HepG2 (cell line): ENCODE data around the gene PRR5L. TPM values are rescaled to one million over a fixed set of nuclear protein-coding genes. Genes with fewer than 3 reads are reported as not detected.

Experiments
- ATAC-seq: fragments of 200-7000 bp; cut with Tn5 transposase; 3 replicates; pipeline ENCODE4 v1.9.1; 2020; ENCODE audit warnings: mild to moderate bottlenecking, moderate library complexity
- BruUV-seq: library from RNA; stranded (reverse); fragments of 400-500 nt; replicated peaks from 2 replicates; lab custom pipeline; 2021; lab: Mats Ljungman, UMichigan
- CTCF ChIA-PET: fragments of 300-600 bp; formaldehyde crosslinking; extraction: SDS; loops from one replicate; lab custom pipeline; 2021; ENCODE audit warnings: low total read pairs, inconsistent platforms, low intra/inter-chr PET ratio; lab: Yijun Ruan, JAX
- POLR2A ChIA-PET: fragments of 350-600 bp; sonication (Branson Sonifier 250); formaldehyde crosslinking; loops from one replicate; lab custom pipeline; 2020; ENCODE audit warnings: antibody characterized with exemption, inconsistent platforms; lab: Yijun Ruan, JAX
- DNase-seq: peaks from one replicate; pipeline ENCODE4 v3.0.0-alpha.2; 2015; ENCODE audit warnings: low spot score
- FAIRE-seq: peaks from 3 replicates; lab custom pipeline; 2011; peaks lifted over from hg19 to GRCh38; lab: Jason Lieb, UNC
- H2AFZ ChIP-seq: one replicate; pipeline ENCODE4 v1.6.1; 2011; ENCODE audit warnings: low read length, inconsistent platforms
- H3K27ac ChIP-seq: fragments of 300-600 bp; 3 replicates; pipeline ENCODE4 v1.8.0; 2011; ENCODE audit warnings: mixed run types, mild to moderate bottlenecking, mixed read lengths, low read length, inconsistent platforms; ENCODE audit not compliant: insufficient read depth; ENCODE audit errors: extremely low read length
- H3K27me3 ChIP-seq, 2 experiments: fragments of 200-600 bp in 1 of 2; 2 replicates in 1 of 2; 3 replicates in 1 of 2; pipeline versions ENCODE4 v1.6.0 to v1.8.0; 2011; ENCODE audit warnings: low read length in 2 of 2, mild to moderate bottlenecking in 2 of 2, moderate library complexity in 2 of 2, inconsistent platforms in 1 of 2; ENCODE audit not compliant: insufficient read depth in 2 of 2, control insufficient read depth in 1 of 2
- H3K36me3 ChIP-seq, 2 experiments: fragments of 200-600 bp in 1 of 2; replicated peaks in 1 of 2; 2 replicates in 1 of 2; 3 replicates in 1 of 2; pipeline versions ENCODE4 v1.5.1 to v1.8.0; 2011; ENCODE audit warnings: low read length in 2 of 2, inconsistent platforms in 1 of 2; ENCODE audit not compliant: insufficient read depth in 2 of 2, control insufficient read depth in 1 of 2
- H3K4me1 ChIP-seq: 2 replicates; pipeline ENCODE4 v1.5.1; 2012; ENCODE audit warnings: low read length, inconsistent platforms; ENCODE audit not compliant: insufficient read depth
- H3K4me2 ChIP-seq: 2 replicates; pipeline ENCODE4 v1.6.0; 2011; ENCODE audit warnings: low read depth, low read length, inconsistent platforms
- H3K4me3 ChIP-seq, 3 experiments: fragments of 200-600 bp in 1 of 3; sonication (generic), shearing (Covaris generic) in 1 of 3; replicated peaks in 1 of 3; 2 replicates each; pipeline ENCODE4 v1.5.1; 2011 to 2016; ENCODE audit warnings: low read length in 3 of 3, inconsistent platforms in 2 of 3, low read depth in 2 of 3, mild to moderate bottlenecking in 2 of 3, control low read depth in 1 of 3, mixed read lengths in 1 of 3; ENCODE audit not compliant: insufficient read depth in 1 of 3
- H3K79me2 ChIP-seq: one replicate; pipeline ENCODE4 v1.6.1; 2011; ENCODE audit warnings: low read length, inconsistent platforms; ENCODE audit not compliant: insufficient read depth
- H3K9ac ChIP-seq: 2 replicates; pipeline ENCODE4 v1.6.0; 2011; ENCODE audit warnings: mild to moderate bottlenecking, low read depth, low read length, inconsistent platforms; ENCODE audit not compliant: insufficient read depth
- H3K9me3 ChIP-seq: 2 replicates; pipeline ENCODE4 v1.5.1; 2012; ENCODE audit warnings: mild to moderate bottlenecking, low read length
- H4K20me1 ChIP-seq: 2 replicates; pipeline ENCODE4 v1.6.0; 2011; ENCODE audit warnings: inconsistent platforms, mild to moderate bottlenecking, low read length, moderate library complexity; ENCODE audit not compliant: insufficient read depth
- DNMT1 ChIP-seq: sonication (generic); formaldehyde crosslinking; IDR thresholded peaks from 2 replicates; pipeline ENCODE4 v1.5.1; 2020; ENCODE audit warnings: mild to moderate bottlenecking, missing genetic modification reagents
- ETS1 ChIP-seq: sonication (generic); formaldehyde crosslinking; IDR thresholded peaks from 2 replicates; pipeline ENCODE4 v1.4.0; 2020; ENCODE audit warnings: missing genetic modification reagents
- GATAD2A ChIP-seq: IDR thresholded peaks from 2 replicates; pipeline ENCODE4 v1.6.1; 2016
- MED8 ChIP-seq: sonication (generic); formaldehyde crosslinking; IDR thresholded peaks from 2 replicates; pipeline ENCODE4 v1.8.1; 2023; ENCODE audit warnings: mild to moderate bottlenecking, missing genetic modification reagents; ENCODE audit not compliant: insufficient replicate concordance
- NFATC3 ChIP-seq: sonication (generic); formaldehyde crosslinking; IDR thresholded peaks from 2 replicates; pipeline ENCODE4 v1.5.1; 2020; ENCODE audit warnings: mild to moderate bottlenecking, missing genetic modification reagents
- NR3C1 ChIP-seq: sonication (generic); formaldehyde crosslinking; IDR thresholded peaks from 2 replicates; pipeline ENCODE4 v1.4.0; 2020; ENCODE audit warnings: missing genetic modification reagents
- SNAPC2 ChIP-seq: sonication (generic); formaldehyde crosslinking; IDR thresholded peaks from 2 replicates; pipeline ENCODE4 v1.8.1; 2022; ENCODE audit warnings: mild to moderate bottlenecking, missing genetic modification reagents
- SRSF4 ChIP-seq: fragments of 200-400 bp; formaldehyde crosslinking; IDR thresholded peaks from one replicate; pipeline ENCODE4 v1.6.1; 2018; ENCODE audit warnings: mild to moderate bottlenecking, low read depth, low read length, moderate library complexity; ENCODE audit not compliant: poor library complexity, severe bottlenecking
- SRY ChIP-seq: sonication (generic); formaldehyde crosslinking; IDR thresholded peaks from 2 replicates; pipeline ENCODE4 v1.8.0; 2022; ENCODE audit warnings: mild to moderate bottlenecking, missing genetic modification reagents
- ZFY ChIP-seq: sonication (generic); formaldehyde crosslinking; IDR thresholded peaks from 2 replicates; pipeline ENCODE4 v1.4.0; 2020; ENCODE audit warnings: missing genetic modification reagents
- ZHX1 ChIP-seq: sonication (generic); formaldehyde crosslinking; IDR thresholded peaks from 2 replicates; pipeline ENCODE4 v1.8.1; 2022; ENCODE audit warnings: low read depth, mild to moderate bottlenecking, missing genetic modification reagents
- ZNF34 ChIP-seq: sonication (generic); formaldehyde crosslinking; IDR thresholded peaks from 2 replicates; pipeline ENCODE4 v1.4.0; 2020; ENCODE audit warnings: mild to moderate bottlenecking, missing genetic modification reagents, borderline replicate concordance
- ZNF563 ChIP-seq: sonication (generic); formaldehyde crosslinking; IDR thresholded peaks from 2 replicates; pipeline ENCODE4 v1.8.0; 2022; ENCODE audit warnings: mild to moderate bottlenecking, moderate library complexity, missing genetic modification reagents
- WGBS: methylation state at CpG from one replicate; pipeline ENCODE4 v1.1.6; 2017; ENCODE audit warnings: low lambda C conversion rate; 5-methylcytosine and 5-hydroxymethylcytosine counted together
- in situ Hi-C: cut with HindIII; loops from 2 replicates; pipeline ENCODE4 v1.10.0; 2017; ENCODE audit warnings: low pct_unique_long_range_greater_than_20kb; ENCODE audit not compliant: extremely low pct_ligation_motif_present
- intact Hi-C: fragments of 100-400 bp; cut with micrococcal nuclease; formaldehyde crosslinking; loops from one replicate; pipeline ENCODE4 v1.10.0; 2022; ENCODE audit not compliant: unreplicated experiment
- polyA plus RNA-seq, 8 experiments: library from polyadenylated mRNA; depleted of rRNA in 3 of 8; stranded (reverse) in 7 of 8; unstranded in 1 of 8; fragments of >200 nt; fragmentation: Illumina TruSeq in 4 of 8; extraction: Trizol in 4 of 8; gene quantifications; 2 replicates each; pipeline versions ENCODE4 v1.2.1 to v1.2.3, GENCODE V29; 2011 to 2016; ENCODE audit warnings: low read depth in 4 of 8, missing spikeins in 1 of 8, mixed read lengths in 1 of 8; ENCODE audit not compliant: insufficient read depth in 1 of 8
- total RNA-seq, 5 experiments: library from RNA; depleted of rRNA; stranded (reverse); fragments of >200 nt; fragmentation: Illumina TruSeq; extraction: Trizol; gene quantifications; 2 replicates each; pipeline ENCODE4 v1.2.3, GENCODE V29; 2016; ENCODE audit warnings: low read depth in 1 of 5

PRR5L gene
- total and polyA plus RNA-seq, 2 of the 13 experiments (the other 11 are each of a cell fraction or from before 2014, with no cell fraction given) = 0.16 TPM; not detected in 1

GRCh38 chr11:36253238-36253637 is 42.9 kb upstream of the PRR5L start:
- ChIA-PET CTCF (no interaction called here), POLR2A (no interaction called here)
- BruUV-seq = no TSS peak
- H3K79me2 ChIP-seq = no peaks in the 10 kb centered on the region
- no peak overlapping the region for H3K27ac ChIP-seq
- no peak overlapping the region for H3K4me3 ChIP-seq
- ATAC-seq (no peak), DNase-seq (no peak), FAIRE-seq (no peak)
- 0% methylated on average over 2 of the region's 5 CpGs for WGBS
- intact Hi-C loops = no loop called here
- H3K9ac ChIP-seq = no peak overlapping the region
- TF ChIP-seq ZNF34 (CRISPR knock-in tag) (no peak), SNAPC2 (no peak), NFATC3 (CRISPR knock-in tag) (no peak), DNMT1 (no peak)
- no peaks in the 10 kb centered on the region for H4K20me1 ChIP-seq
- H2AFZ ChIP-seq = no peak overlapping the region
- in situ Hi-C loops = loop anchor here (25.0 kb wide), 1 partner anchor 766 kb away; no protein-coding TSS in a partner anchor
- H3K36me3 ChIP-seq = no peaks in the 10 kb centered on the region
- H3K4me1 ChIP-seq = no peaks in the 10 kb centered on the region
- no peaks in the 10 kb centered on the region for H3K9me3 ChIP-seq
- H3K4me2 ChIP-seq = no peak overlapping the region
- peaks cover 1 to 8% of the 10 kb centered on the region in 2 experiments; a peak in 1 of 5 replicates for H3K27me3 ChIP-seq

- DNase-seq = no peak
- intact Hi-C loops = loop anchor here (5.0 kb wide), 1 partner anchor 432 kb away; no protein-coding TSS in a partner anchor
- peaks cover 3 to 15% of the 10 kb centered on the region in 2 experiments; a peak in 4 of 5 replicates for H3K27me3 ChIP-seq
- no peak overlapping the region for H2AFZ ChIP-seq
- ATAC-seq = no peak
- BruUV-seq = no TSS peak
- H3K9ac ChIP-seq = no peak overlapping the region
- 0% methylated on average over 1 of the region's 1 CpG for WGBS
- no peak overlapping the region for H3K4me3 ChIP-seq
- TF ChIP-seq SRY (CRISPR knock-in tag) (no peak), ETS1 (no peak), ZHX1 (CRISPR knock-in tag) (no peak), DNMT1 (no peak), MED8 (CRISPR knock-in tag) (no peak), ZNF563 (CRISPR knock-in tag) (no peak), GATAD2A (CRISPR knock-in tag) (no peak), SRSF4 (no peak), ZFY (CRISPR knock-in tag) (no peak), NR3C1 (no peak)
- TF ChIP-seq, all 625 proteins: peak for 0
- Histone ChIP-seq H3K79me2 (no peaks in the 10 kb centered on the region), H3K4me2 (no peak overlapping the region), H3K9me3 (no peaks in the 10 kb centered on the region), H3K4me1 (no peaks in the 10 kb centered on the region), H3K36me3 (no peaks in the 10 kb centered on the region), H4K20me1 (no peaks in the 10 kb centered on the region), H3K27ac (no peak overlapping the region)
- in situ Hi-C loops = loop anchor here (25.0 kb wide), 1 partner anchor 767 kb away; no protein-coding TSS in a partner anchor
- CTCF ChIA-PET = no interaction called here
- POLR2A ChIA-PET = no interaction called here
- FAIRE-seq = no peak
These were observed 41.4 kb upstream of the PRR5L start for GRCh38 chr11:36254713-36255112.
